Sciatic nerve (tissue), 2 donors: Measurements from ENCODE around the gene ADIPOR2. TPM values are rescaled to one million over a fixed set of nuclear protein-coding genes. Genes with fewer than 3 reads are reported as not detected.
"Not testable (repeated sequence)": the region's sequence is repeated elsewhere in the genome, so short reads cannot be mapped to it uniquely, and the experiment has no call there.

Source experiments
- ATAC-seq: fragments of 200-7000 bp; cut with Tn5 transposase; one replicate; pipeline ENCODE4 v1.9.1; 2020; ENCODE audit warnings: mild to moderate bottlenecking, moderate library complexity
- DNase-seq: peaks from one replicate; pipeline ENCODE4 v3.0.0-alpha.2; 2020; ENCODE audit warnings: low spot score
- intact Hi-C: fragments of 100-400 bp; cut with DNase I; formaldehyde crosslinking; loops from one replicate; pipeline ENCODE4 v1.14.2; 2022
- total RNA-seq: library from RNA; stranded (reverse); fragmentation: NEBNext Ultra II Directional; extraction: Animal tissue kit (Norgen Biotek cat#: 25700); gene quantifications from one replicate; pipeline ENCODE4 v1.2.1, GENCODE V29; 2021
- donor health status: DM: no; HTN: no; CAD: no.
- donor health status: DM: no; HTN: no; CAD: no.

Gene ADIPOR2
- total RNA-seq, 1 donor from 2014 or later: 79.3 TPM

GRCh38 chr12:1816730-1817348, 126.0 kb downstream of the ADIPOR2 start:
- DNase-seq (no peak), ATAC-seq (no peak)
- intact Hi-C loops: no loop called here

- intact Hi-C loops, DNase-seq, ATAC-seq: not testable (repeated sequence)
These were observed 127.1 kb downstream of the ADIPOR2 start for GRCh38 chr12:1817928-1818327.

- intact Hi-C loops: no loop called here
- ATAC-seq: no peak
- DNase-seq: no peak
These were observed 128.2 kb downstream of the ADIPOR2 start for GRCh38 chr12:1819050-1819449.

- ATAC-seq: no peak
These were observed 128.7 kb downstream of the ADIPOR2 start for GRCh38 chr12:1819571-1819970.

GRCh38 chr12:1820191-1820895, 129.5 kb downstream of the ADIPOR2 start, which contains the start of gene LRTM2:
LRTM2 (plus strand) TSS chr12:1820565; CDS start chr12:1828149, 7,584 bp downstream.
- intact Hi-C loops: no loop called here
- no peak for ATAC-seq

More at GRCh38 chr12:1819571-1819970, 128.7 kb downstream of the ADIPOR2 start:
- intact Hi-C loops: no loop called here
- DNase-seq: no peak

GRCh38 chr12:1820896-1821291, 130.0 kb downstream of the ADIPOR2 start:
- ATAC-seq: no peak
- DNase-seq: no peak
- intact Hi-C loops: no loop called here

More at GRCh38 chr12:1820191-1820895, 129.5 kb downstream of the ADIPOR2 start, which contains the start of gene LRTM2:
- no peak for DNase-seq

- intact Hi-C loops: no loop called here
- DNase-seq: no peak
- no peak for ATAC-seq
These were observed 130.9 kb downstream of the ADIPOR2 start for GRCh38 chr12:1821805-1822204.

GRCh38 chr12:1822699-1823098, 131.8 kb downstream of the ADIPOR2 start:
- ATAC-seq: no peak
- intact Hi-C loops: no loop called here
- DNase-seq: no peak

GRCh38 chr12:1823237-1823636, 132.4 kb downstream of the ADIPOR2 start:
- ATAC-seq: no peak
- DNase-seq: no peak
- intact Hi-C loops: no loop called here

GRCh38 chr12:1825382-1826102, 134.7 kb downstream of the ADIPOR2 start:
- ATAC-seq (no peak), DNase-seq (no peak)
- intact Hi-C loops: no loop called here

GRCh38 chr12:1826401-1826800, 135.5 kb downstream of the ADIPOR2 start:
- DNase-seq (no peak), ATAC-seq (no peak)
- intact Hi-C loops: no loop called here

GRCh38 chr12:1826867-1827705, 136.2 kb downstream of the ADIPOR2 start:
- no peak for DNase-seq

GRCh38 chr12:1827826-1828805, 137.2 kb downstream of the ADIPOR2 start:
- intact Hi-C loops: no loop called here
- no peak for DNase-seq
- no peak for ATAC-seq

More at GRCh38 chr12:1826867-1827705, 136.2 kb downstream of the ADIPOR2 start:
- ATAC-seq: no peak
- intact Hi-C loops: no loop called here

- no peak for ATAC-seq
- intact Hi-C loops: no loop called here
- DNase-seq: no peak
These were observed 138.0 kb downstream of the ADIPOR2 start for GRCh38 chr12:1828856-1829255.

- intact Hi-C loops: no loop called here
- ATAC-seq (no peak), DNase-seq (no peak)
These were observed 138.5 kb downstream of the ADIPOR2 start for GRCh38 chr12:1829306-1829900.

- no peak for DNase-seq
- ATAC-seq: no peak
- intact Hi-C loops: no loop called here
These were observed 139.6 kb downstream of the ADIPOR2 start for GRCh38 chr12:1830401-1830845.
